ENCODE results near the gene CLEC9A. TPM values are rescaled to one million over a fixed set of nuclear protein-coding genes. Genes with fewer than 3 reads are reported as not detected.

The CLEC9A gene
- polyA plus RNA-seq, 4 donors = 0.12 to 1.6 TPM; not detected in 2

- DNase-seq (no peak), FAIRE-seq (no peak)
- no peak overlapping the region for H3K27ac ChIP-seq (ENCODE audit: low read depth in 1 of 3, low read length in 2 of 3)
- no peaks in the 10 kb centered on the region for H3K27me3 ChIP-seq (ENCODE audit: control insufficient read depth in 3 of 3, insufficient read depth in 3 of 3, low read length in 3 of 3)
- H3K4me1 ChIP-seq (ENCODE audit: control insufficient read depth in 3 of 3, insufficient read depth in 2 of 3, low read depth in 1 of 3, low read length in 2 of 3) = no peaks in the 10 kb centered on the region
- no peaks in the 10 kb centered on the region for H3K9me3 ChIP-seq (ENCODE audit: control insufficient read depth in 2 of 2, insufficient read depth in 1 of 2, low read depth in 1 of 2, low read length in 1 of 2)
- no peak overlapping the region for H3K4me3 ChIP-seq (ENCODE audit: low read depth in 1 of 3, low read length in 3 of 3)
- no peaks in the 10 kb centered on the region for H3K36me3 ChIP-seq (ENCODE audit: control insufficient read depth in 3 of 3, insufficient read depth in 2 of 3, low read depth in 1 of 3, low read length in 3 of 3)
These were observed 11.7 kb downstream of the CLEC9A start for GRCh38 chr12:10042167-10042566.

GRCh38 chr12:10048526-10048925 lies 18.0 kb downstream of the CLEC9A start:
- Histone ChIP-seq H3K27me3 (ENCODE audit: control insufficient read depth in 3 of 3, insufficient read depth in 3 of 3, low read length in 3 of 3) (no peaks in the 10 kb centered on the region), H3K27ac (ENCODE audit: low read depth in 1 of 3, low read length in 2 of 3) (no peak overlapping the region), H3K36me3 (ENCODE audit: control insufficient read depth in 3 of 3, insufficient read depth in 2 of 3, low read depth in 1 of 3, low read length in 3 of 3) (no peaks in the 10 kb centered on the region), H3K9me3 (ENCODE audit: control insufficient read depth in 2 of 2, insufficient read depth in 1 of 2, low read depth in 1 of 2, low read length in 1 of 2) (no peaks in the 10 kb centered on the region), H3K4me3 (ENCODE audit: low read depth in 1 of 3, low read length in 3 of 3) (no peak overlapping the region), H3K4me1 (ENCODE audit: control insufficient read depth in 3 of 3, insufficient read depth in 2 of 3, low read depth in 1 of 3, low read length in 2 of 3) (no peaks in the 10 kb centered on the region)
- WGBS, 3 donors = 68 to 75% (median 74%) methylated on average over 3 of the region's 3 CpGs
- DNase-seq = no peak
- FAIRE-seq = no peak

DNA sequence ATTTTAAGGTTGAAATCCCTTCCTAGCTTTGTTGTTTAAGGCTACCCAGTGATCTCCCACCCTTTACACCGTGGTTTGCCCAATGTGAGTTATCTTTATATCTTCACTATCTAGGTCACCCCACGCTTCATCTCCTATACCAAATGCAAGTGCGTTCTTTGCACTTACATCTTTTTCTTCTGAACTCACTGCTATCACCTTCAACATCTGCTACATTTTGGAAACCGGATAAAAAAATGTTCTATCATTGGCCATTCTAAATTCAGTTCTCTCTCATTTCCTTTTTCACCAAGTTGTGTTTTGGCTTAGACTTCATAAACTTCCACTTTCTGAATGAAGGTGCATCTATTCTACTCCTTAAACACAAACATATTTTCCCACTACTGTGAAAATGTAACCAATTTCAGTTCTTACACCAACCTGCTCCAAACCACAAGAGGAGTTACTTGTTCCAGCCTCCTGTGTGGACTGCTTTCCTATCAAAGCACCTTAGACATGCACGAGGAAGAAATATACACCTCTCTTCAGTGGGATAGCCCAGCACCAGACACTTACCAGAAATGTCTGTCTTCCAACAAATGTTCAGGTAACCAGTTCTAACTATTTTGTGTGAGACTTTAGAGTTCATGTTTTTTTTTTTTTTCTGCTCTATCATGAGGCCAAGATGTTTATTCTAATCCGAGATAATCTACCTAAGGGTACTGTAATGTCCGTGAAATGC lies 21.9 kb downstream of the CLEC9A start:
- Histone ChIP-seq H3K4me3 (ENCODE audit: low read depth in 1 of 3, low read length in 3 of 3) (no peak overlapping the region), H3K4me1 (ENCODE audit: control insufficient read depth in 3 of 3, insufficient read depth in 2 of 3, low read depth in 1 of 3, low read length in 2 of 3) (no peaks in the 10 kb centered on the region), H3K9me3 (ENCODE audit: control insufficient read depth in 2 of 2, insufficient read depth in 1 of 2, low read depth in 1 of 2, low read length in 1 of 2) (no peaks in the 10 kb centered on the region), H3K27ac (ENCODE audit: low read depth in 1 of 3, low read length in 2 of 3) (no peak overlapping the region), H3K27me3 (ENCODE audit: control insufficient read depth in 3 of 3, insufficient read depth in 3 of 3, low read length in 3 of 3) (no peaks in the 10 kb centered on the region), H3K36me3 (ENCODE audit: control insufficient read depth in 3 of 3, insufficient read depth in 2 of 3, low read depth in 1 of 3, low read length in 3 of 3) (no peaks in the 10 kb centered on the region)
- WGBS, 3 donors = 69 to 76% (median 69%) methylated on average over 7 of the region's 7 CpGs
- DNase-seq (no peak), FAIRE-seq (no peak)

- Histone ChIP-seq H3K4me1 (ENCODE audit: control insufficient read depth in 3 of 3, insufficient read depth in 2 of 3, low read depth in 1 of 3, low read length in 2 of 3) (no peaks in the 10 kb centered on the region), H3K27ac (ENCODE audit: low read depth in 1 of 3, low read length in 2 of 3) (no peak overlapping the region), H3K36me3 (ENCODE audit: control insufficient read depth in 3 of 3, insufficient read depth in 2 of 3, low read depth in 1 of 3, low read length in 3 of 3) (no peaks in the 10 kb centered on the region), H3K4me3 (ENCODE audit: low read depth in 1 of 3, low read length in 3 of 3) (no peak overlapping the region), H3K27me3 (ENCODE audit: control insufficient read depth in 3 of 3, insufficient read depth in 3 of 3, low read length in 3 of 3) (no peaks in the 10 kb centered on the region), H3K9me3 (ENCODE audit: control insufficient read depth in 2 of 2, insufficient read depth in 1 of 2, low read depth in 1 of 2, low read length in 1 of 2) (no peaks in the 10 kb centered on the region)
- no peak for FAIRE-seq
- no peak for DNase-seq
- WGBS, 3 donors = 71 to 75% (median 74%) methylated on average over 5 of the region's 5 CpGs
These were observed 27.9 kb downstream of the CLEC9A start for GRCh38 chr12:10058387-10058786.

GRCh38 chr12:10065241-10065640 lies 34.8 kb downstream of the CLEC9A start:
- Histone ChIP-seq H3K27me3 (ENCODE audit: control insufficient read depth in 3 of 3, insufficient read depth in 3 of 3, low read length in 3 of 3) (no peaks in the 10 kb centered on the region), H3K36me3 (ENCODE audit: control insufficient read depth in 3 of 3, insufficient read depth in 2 of 3, low read depth in 1 of 3, low read length in 3 of 3) (no peaks in the 10 kb centered on the region), H3K4me1 (ENCODE audit: control insufficient read depth in 3 of 3, insufficient read depth in 2 of 3, low read depth in 1 of 3, low read length in 2 of 3) (no peaks in the 10 kb centered on the region), H3K27ac (ENCODE audit: low read depth in 1 of 3, low read length in 2 of 3) (no peak overlapping the region), H3K4me3 (ENCODE audit: low read depth in 1 of 3, low read length in 3 of 3) (no peak overlapping the region), H3K9me3 (ENCODE audit: control insufficient read depth in 2 of 2, insufficient read depth in 1 of 2, low read depth in 1 of 2, low read length in 1 of 2) (no peaks in the 10 kb centered on the region)
- 82 to 91% (median 86%) methylated on average over 4 of the region's 4 CpGs for WGBS, 3 donors
- FAIRE-seq = no peak
- no peak for DNase-seq

DNA sequence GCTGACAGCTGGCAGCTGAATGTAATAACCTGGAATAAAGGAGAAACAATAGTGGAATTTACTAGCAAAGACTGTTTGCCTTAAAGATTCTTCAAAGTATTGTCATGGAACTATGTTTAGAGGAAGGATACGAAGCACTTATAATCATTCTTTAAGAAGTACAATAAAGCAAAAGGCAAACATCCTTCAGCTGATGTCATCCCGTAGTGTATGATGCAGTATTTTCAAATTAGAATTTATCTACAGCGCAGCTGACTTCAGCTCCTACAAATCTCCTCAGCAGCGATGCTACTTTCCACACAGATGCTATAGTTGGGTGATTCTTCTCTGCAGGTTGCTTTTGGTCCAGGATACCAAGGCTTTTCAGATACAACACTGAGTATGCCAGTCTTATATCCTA lies 36.8 kb downstream of the CLEC9A start:
- FAIRE-seq (no peak), DNase-seq (no peak)
- Histone ChIP-seq H3K36me3 (ENCODE audit: control insufficient read depth in 3 of 3, insufficient read depth in 2 of 3, low read depth in 1 of 3, low read length in 3 of 3) (no peaks in the 10 kb centered on the region), H3K27ac (ENCODE audit: low read depth in 1 of 3, low read length in 2 of 3) (peak overlapping the region in 2 of 3 donors; percentile 4 to 58), H3K4me3 (ENCODE audit: low read depth in 1 of 3, low read length in 3 of 3) (no peak overlapping the region), H3K27me3 (ENCODE audit: control insufficient read depth in 3 of 3, insufficient read depth in 3 of 3, low read length in 3 of 3) (no peaks in the 10 kb centered on the region), H3K9me3 (ENCODE audit: control insufficient read depth in 2 of 2, insufficient read depth in 1 of 2, low read depth in 1 of 2, low read length in 1 of 2) (no peaks in the 10 kb centered on the region), H3K4me1 (ENCODE audit: control insufficient read depth in 3 of 3, insufficient read depth in 2 of 3, low read depth in 1 of 3, low read length in 2 of 3) (no peaks in the 10 kb centered on the region)
- 67 to 84% (median 83%) methylated on average over 4 of the region's 4 CpGs for WGBS, 3 donors

DNA sequence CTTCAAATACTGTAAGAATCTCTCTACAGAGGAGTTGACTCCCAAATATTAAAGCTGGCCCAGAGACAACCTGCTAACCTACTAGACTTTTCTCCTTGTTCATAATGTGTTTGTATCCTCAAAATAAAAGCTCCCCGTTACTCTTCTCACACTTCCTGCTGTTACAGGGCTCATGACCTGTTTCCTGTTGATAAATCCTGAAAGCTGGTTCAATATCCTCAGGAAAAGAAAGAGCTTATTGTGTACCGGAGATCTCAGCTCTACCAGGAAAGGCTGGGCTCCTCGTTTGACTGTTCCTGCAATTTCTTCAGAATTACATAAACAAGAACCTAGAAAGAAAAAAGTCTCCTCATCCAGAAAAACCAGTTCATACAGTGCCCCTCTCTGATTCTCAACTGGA lies 37.5 kb downstream of the CLEC9A start:
- Histone ChIP-seq H3K9me3 (ENCODE audit: control insufficient read depth in 2 of 2, insufficient read depth in 1 of 2, low read depth in 1 of 2, low read length in 1 of 2) (no peaks in the 10 kb centered on the region), H3K4me3 (ENCODE audit: low read depth in 1 of 3, low read length in 3 of 3) (no peak overlapping the region), H3K27ac (ENCODE audit: low read depth in 1 of 3, low read length in 2 of 3) (peak overlapping the region in 1 of 3 donors; percentile 54), H3K36me3 (ENCODE audit: control insufficient read depth in 3 of 3, insufficient read depth in 2 of 3, low read depth in 1 of 3, low read length in 3 of 3) (no peaks in the 10 kb centered on the region), H3K4me1 (ENCODE audit: control insufficient read depth in 3 of 3, insufficient read depth in 2 of 3, low read depth in 1 of 3, low read length in 2 of 3) (no peaks in the 10 kb centered on the region), H3K27me3 (ENCODE audit: control insufficient read depth in 3 of 3, insufficient read depth in 3 of 3, low read length in 3 of 3) (no peaks in the 10 kb centered on the region)
- 2 to 16% (median 6%) methylated on average over 3 of the region's 3 CpGs for WGBS, 3 donors
- FAIRE-seq (no peak), DNase-seq (no peak)

DNA sequence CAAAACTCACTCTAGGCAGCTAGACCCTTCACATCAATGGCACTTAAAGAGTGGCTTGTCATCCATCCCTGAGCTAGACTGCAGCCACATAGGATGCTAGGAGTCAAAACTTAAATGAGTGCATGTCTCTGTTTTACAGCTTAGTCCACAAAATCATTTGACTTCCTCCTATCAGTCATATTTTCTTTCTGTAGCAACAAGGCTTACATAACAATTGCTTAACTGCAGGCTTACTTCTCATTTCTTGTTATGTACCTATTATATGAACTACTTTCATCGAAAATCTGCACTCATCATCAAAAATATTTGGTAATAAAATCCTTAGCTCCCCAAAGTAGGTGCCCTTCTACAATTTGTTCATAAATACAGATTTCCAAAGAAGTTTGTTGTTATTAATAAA lies 38.2 kb downstream of the CLEC9A start:
- no peak for FAIRE-seq

DNA sequence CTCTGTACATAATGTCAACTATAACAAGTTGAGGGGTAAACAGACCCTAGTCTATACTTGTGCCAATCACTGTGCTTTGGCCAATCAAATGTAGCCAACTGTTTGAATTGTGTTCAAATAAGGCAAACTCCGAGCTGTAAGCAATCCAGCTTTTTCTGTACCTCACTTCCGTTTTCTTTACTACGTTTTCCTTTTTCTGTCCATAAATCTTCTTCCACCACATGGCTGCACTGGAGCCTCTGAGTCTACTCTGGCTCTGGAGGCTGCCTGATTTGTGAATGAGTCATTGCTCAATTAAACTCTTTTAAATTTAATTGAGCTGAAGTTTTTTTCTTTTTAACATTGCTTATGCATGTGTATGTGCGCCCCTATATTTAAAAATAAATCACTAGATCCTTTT lies 38.6 kb downstream of the CLEC9A start:
- no peaks in the 10 kb centered on the region for H3K27me3 ChIP-seq (ENCODE audit: control insufficient read depth in 3 of 3, insufficient read depth in 3 of 3, low read length in 3 of 3)
- no peaks in the 10 kb centered on the region for H3K9me3 ChIP-seq (ENCODE audit: control insufficient read depth in 2 of 2, insufficient read depth in 1 of 2, low read depth in 1 of 2, low read length in 1 of 2)
- H3K36me3 ChIP-seq (ENCODE audit: control insufficient read depth in 3 of 3, insufficient read depth in 2 of 3, low read depth in 1 of 3, low read length in 3 of 3) = no peaks in the 10 kb centered on the region
- 48 to 90% (median 84%) methylated on average over 4 of the region's 4 CpGs for WGBS, 3 donors
- H3K27ac ChIP-seq (ENCODE audit: low read depth in 1 of 3, low read length in 2 of 3) = peak overlapping the region in 2 of 3 donors; percentile 54 to 65
- DNase-seq (no peak), FAIRE-seq (no peak)
- H3K4me1 ChIP-seq (ENCODE audit: control insufficient read depth in 3 of 3, insufficient read depth in 2 of 3, low read depth in 1 of 3, low read length in 2 of 3) = no peaks in the 10 kb centered on the region
- H3K4me3 ChIP-seq (ENCODE audit: low read depth in 1 of 3, low read length in 3 of 3) = no peak overlapping the region

More for the DNA sequence above, 38.2 kb downstream of the CLEC9A start:
- Histone ChIP-seq H3K27me3 (ENCODE audit: control insufficient read depth in 3 of 3, insufficient read depth in 3 of 3, low read length in 3 of 3) (no peaks in the 10 kb centered on the region), H3K9me3 (ENCODE audit: control insufficient read depth in 2 of 2, insufficient read depth in 1 of 2, low read depth in 1 of 2, low read length in 1 of 2) (no peaks in the 10 kb centered on the region), H3K36me3 (ENCODE audit: control insufficient read depth in 3 of 3, insufficient read depth in 2 of 3, low read depth in 1 of 3, low read length in 3 of 3) (no peaks in the 10 kb centered on the region), H3K4me3 (ENCODE audit: low read depth in 1 of 3, low read length in 3 of 3) (no peak overlapping the region), H3K4me1 (ENCODE audit: control insufficient read depth in 3 of 3, insufficient read depth in 2 of 3, low read depth in 1 of 3, low read length in 2 of 3) (no peaks in the 10 kb centered on the region), H3K27ac (ENCODE audit: low read depth in 1 of 3, low read length in 2 of 3) (peak overlapping the region in 2 of 3 donors; percentile 54 to 64)
- WGBS, 3 donors = 60 to 78% (median 73%) methylated on average over 1 of the region's 1 CpG
- no peak for DNase-seq

Data from small intestine (tissue), 7 donors.